Activated naive CD4-positive, alpha-beta T cell treated with anti-CD3 and anti-CD28 coated beads, Interleukin-2, amount 10 ng/mL, durations not matched to agents 5 hours and 36 hours (primary cell): ENCODE data around the gene SEPTIN1. TPM values are rescaled to one million over a fixed set of nuclear protein-coding genes. Genes with fewer than 3 reads are reported as not detected.

Experiments used
- total RNA-seq, 2 experiments: library from RNA; stranded (reverse); gene quantifications; one replicate each; pipeline ENCODE4 v1.2.3, GENCODE V29; 2021

SEPTIN1 gene, protein sequence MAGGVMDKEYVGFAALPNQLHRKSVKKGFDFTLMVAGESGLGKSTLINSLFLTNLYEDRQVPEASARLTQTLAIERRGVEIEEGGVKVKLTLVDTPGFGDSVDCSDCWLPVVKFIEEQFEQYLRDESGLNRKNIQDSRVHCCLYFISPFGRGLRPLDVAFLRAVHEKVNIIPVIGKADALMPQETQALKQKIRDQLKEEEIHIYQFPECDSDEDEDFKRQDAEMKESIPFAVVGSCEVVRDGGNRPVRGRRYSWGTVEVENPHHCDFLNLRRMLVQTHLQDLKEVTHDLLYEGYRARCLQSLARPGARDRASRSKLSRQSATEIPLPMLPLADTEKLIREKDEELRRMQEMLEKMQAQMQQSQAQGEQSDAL
- total RNA-seq, result 100 to 1,000 TPM; 383 to 413 TPM

DNA sequence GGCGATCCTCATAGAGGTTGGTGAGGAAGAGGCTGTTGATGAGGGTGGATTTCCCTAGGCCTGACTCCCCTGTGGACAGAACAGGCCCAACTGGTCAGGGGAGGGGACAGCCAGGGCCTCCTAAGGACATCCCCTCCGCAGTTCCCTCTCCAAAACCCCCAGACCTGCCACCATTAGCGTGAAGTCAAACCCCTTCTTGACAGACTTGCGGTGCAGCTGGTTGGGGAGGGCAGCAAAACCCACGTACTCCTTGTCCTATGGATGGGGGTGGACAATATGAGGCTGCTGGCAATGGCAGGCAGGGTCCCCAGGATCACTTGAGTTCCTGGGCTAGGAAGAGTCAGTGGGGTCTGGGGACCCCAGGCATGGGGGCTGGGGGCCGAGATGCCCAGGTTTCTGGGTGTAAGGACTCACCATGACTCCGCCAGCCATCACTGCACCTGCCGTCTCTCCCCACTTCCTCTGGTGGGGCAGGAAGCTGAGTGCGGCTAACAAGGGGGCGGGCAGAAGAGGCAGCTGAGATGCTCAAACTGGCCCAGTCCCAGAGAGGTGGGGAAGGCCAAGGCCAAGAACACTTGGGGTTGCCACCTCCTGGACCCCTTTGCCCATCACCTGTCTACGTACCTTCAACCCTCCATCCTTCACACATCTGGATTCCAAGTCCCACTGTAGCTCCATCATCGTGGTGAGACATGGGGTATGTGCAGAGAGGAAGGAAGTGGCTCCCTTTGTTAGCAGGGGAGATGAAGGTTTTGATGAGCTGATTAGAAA lies at the start of gene SEPTIN1:
SEPTIN1 (minus strand) TSS at position 451 of the 771 bp plus-strand sequence; CDS start at position 432, 19 bp downstream.

DNA sequence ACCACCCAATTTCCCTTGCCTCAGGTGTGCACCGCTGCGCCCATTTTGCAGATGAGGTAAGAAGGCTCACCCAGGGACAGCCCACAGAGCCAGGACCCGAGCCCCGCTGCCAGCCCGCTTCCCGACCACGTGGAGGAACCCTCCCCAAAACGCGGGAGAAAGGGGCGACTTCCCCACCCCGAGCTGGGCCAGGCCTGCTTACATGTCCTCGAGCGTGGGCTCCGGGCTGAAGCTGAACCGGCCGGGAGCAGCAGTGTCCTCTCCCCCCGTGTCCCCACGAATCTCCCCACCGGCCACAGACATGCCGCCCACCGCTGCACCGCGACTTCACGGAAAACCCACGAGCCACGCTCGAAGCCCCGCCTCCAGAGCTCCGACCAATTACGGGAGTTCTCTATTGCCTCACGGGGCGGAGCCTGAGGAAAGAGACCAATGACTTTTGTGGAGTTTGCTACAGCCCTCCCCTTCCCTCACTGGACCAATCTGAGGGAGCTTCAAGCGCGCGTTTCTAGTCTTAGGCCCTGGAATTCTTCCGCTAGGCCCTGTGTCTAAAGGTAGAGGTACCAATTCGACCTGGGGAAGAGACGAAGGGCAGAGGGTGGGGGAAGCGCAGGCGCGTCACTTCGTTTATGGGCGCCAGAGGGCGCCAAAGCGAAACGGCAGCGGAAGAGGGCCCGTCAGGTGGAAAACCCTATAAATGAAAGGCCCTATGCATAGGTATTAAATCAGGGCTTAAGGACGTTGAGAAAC lies 47.5 kb upstream of the SEPTIN1 start, which contains the start of gene DCTPP1:
DCTPP1 (minus strand) TSS at position 353 of the 750 bp plus-strand sequence; CDS start at position 303, 50 bp downstream.

DNA sequence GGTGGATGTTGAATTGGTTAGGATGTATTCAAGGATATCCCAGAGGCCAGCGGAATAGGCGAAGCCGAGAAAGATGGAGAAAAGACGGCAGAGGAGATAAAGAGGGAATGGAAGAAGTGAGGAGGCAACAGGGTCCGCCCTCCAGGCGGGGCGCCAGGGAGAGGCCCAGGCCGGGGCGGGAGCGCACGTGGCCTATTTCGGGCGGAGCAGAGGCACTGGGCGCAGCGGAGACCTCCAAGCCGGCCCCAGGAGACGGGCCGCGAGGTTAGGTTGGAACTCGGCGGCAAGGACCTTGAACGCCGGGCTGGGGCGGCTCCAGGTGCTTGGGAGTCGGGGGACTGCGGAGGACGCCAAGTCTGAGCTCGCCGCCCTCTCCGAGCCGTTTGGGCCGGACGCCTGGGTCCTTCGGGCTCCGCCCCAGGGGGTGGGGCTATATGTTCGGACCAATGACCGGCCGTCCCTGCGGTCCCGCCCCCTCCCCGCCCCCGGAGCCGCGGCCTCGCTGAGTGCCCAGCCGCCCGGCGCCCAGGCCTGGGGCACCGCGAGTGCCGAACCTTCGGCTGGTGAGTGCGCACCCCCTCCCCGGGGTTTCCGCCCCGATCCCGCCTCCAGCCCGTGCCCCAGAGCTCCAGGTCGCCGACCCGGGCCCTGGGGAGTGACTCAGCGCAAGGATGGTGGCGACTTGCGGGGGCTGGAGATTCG lies 24.9 kb upstream of the SEPTIN1 start, which contains the start of gene ZNF771:
ZNF771 (plus strand) TSS at position 505 of the 702 bp plus-strand sequence. CDS start 448 bp downstream, outside the sequence.

DNA sequence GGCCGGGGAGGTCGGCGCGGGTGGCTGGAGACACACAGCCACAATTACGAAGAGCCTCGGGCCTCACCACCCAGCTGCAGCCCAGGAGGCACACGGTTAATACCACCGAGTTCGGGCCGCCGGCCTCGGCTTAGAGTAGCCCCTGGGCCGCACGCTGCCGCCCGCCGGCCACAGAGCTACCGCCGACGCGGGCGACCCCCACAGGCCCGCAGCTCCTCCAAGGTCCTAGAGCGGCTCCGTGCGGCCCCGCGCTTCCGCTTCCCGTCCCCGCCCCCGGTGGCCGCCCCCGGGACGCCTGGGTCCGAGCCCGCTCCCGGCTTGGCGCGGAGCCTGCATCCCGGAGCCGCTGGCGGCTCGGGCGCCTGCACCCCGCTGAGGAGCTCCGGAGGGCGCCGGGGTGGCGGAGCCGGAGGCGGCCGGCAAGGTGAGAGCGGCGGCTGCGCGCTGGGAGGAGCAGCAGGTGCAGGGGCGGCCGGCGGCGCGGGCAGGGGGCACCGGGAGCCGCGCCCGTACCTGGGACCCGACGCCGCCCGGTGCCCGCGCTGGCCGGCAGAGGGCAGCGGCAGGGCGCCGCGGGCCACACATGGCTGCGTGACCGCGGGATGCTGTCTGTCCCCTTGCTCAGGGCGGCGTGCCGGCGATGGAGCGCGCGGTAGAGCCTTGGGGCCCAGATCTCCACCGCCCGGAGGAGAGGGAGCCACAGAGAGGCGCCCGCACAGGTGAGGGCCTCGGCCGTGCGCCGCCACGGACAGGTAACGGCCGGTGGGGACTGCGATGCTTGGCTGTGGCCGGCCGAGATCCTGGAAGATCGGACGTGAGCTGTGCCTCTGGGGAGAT lies 13.0 kb upstream of the SEPTIN1 start, which contains the start of gene ZNF48:
ZNF48 (plus strand) TSS at position 266 of the 837 bp plus-strand sequence; CDS start at position 641, 375 bp downstream.

DNA sequence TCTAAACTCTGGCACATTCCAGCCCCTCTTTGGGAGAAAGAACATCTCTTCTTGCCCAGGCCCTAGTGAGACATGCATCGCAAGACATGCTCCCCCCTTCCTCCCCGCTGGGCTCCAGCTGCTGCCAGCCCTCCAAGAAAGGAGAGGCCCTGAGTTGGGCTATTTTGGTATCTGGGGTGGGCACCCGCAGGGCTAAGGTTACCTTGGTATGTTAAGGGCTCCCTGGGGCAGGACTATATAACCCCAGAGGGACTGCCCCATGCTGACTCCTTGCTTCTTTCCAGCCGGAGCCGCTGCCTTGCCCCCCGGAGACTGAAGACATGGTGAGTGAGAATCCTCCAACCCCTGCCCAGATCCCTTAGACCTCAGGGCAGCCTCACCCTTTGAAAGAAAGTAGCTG lies 7.8 kb downstream of the SEPTIN1 start, which contains the start of gene MYL11:
MYL11 (plus strand) TSS at position 265 of the 400 bp plus-strand sequence; CDS start at position 321, 56 bp downstream.

DNA sequence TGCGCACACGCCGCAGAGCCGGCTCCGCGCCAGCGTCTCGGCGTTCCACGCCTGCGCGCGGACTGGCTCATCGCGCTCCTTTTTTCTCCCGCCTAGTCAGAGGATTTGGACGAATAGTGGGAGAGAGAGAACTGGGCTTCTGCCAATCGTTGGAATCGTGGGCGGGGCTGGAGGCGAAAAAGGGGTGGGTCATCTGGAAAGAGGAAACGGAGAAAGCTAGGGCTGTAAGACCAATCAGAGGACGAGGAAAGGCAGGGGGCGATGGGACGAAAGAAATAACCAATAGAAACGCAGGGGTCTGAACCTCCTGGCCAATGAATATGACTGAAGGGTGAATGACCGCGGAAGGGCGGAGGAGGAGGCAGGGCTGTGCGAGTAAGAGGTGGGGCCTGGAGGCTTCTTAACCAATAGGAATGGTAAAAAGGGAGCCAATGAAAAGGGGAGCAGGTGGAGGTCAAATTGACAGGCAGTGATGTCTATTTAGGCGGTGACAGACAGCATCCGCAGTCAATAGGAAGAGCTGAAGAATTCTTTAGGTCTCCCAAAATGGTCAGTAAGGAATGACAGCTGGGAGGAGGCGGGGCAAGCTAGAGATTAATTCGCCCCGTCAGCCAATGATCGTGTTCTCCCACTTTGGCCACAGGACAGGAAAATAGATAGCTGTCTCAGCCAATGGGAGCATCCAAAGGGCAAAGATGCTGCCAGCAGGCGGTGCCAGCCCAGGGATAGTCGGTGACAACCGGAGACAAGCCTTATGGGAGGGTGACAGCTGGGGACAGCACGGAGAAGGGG lies 11.7 kb downstream of the SEPTIN1 start, which contains the start of gene TBC1D10B:
TBC1D10B (minus strand) TSS at position 39 of the 792 bp plus-strand sequence. CDS start 311 bp downstream, outside the sequence.

DNA sequence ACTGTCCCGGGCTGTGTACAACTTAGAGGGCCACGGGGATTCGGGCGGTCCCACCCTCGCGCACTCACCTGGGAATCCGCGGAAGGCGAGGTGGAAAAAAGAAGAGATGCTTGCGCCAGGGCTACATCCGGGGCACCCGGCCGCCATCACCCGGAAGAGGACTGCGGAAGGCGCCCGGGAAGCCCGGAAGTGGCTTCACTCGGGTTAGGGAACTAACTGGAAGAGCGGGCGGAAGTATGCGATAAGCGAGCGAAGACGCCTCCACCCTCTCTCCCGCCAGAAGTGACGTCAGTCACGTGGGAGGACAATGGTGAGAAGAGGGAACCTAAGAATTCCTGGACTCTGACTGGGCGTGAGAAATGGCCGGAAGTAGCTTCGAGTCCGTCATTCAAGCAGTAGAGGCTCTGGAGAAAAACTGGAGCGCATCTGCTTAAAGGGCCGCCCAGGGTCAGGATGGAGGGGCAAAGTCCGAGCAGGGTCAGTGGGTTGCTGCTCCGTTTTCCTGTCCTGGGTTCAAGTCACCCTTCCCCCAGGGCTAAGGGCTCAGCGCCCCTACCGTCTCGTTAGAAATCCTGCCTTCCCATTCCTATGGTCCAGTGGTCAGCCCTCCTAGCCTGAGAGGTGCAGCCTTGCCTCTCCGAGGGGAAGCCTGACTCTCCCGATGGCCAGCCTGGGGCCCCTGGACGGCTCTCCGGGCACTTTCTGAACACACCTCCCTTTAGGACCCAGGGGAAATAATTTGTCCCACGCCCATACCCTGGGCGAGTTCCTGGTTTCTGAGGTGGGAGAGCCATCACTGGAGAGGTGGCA lies 27.0 kb downstream of the SEPTIN1 start, which contains the start of gene CD2BP2:
CD2BP2 (minus strand) TSS at position 165 of the 810 bp plus-strand sequence. CDS start 627 bp downstream, outside the sequence.

Other genes starting within 250 kb of the SEPTIN1 start
- 1,000 to 10,000 TPM; 1,549 to 1,565 TPM for gene CORO1A, start 199.0 kb downstream of the SEPTIN1 start, total RNA-seq
- 100 to 1,000 TPM; 122 to 123 TPM for gene BOLA2B, start 188.9 kb downstream of the SEPTIN1 start, total RNA-seq
- 10 to 100 TPM; 74.5 to 91.7 TPM for gene SLX1A, start 188.7 kb downstream of the SEPTIN1 start, total RNA-seq
- 10 to 100 TPM; 24.0 to 31.6 TPM for gene SULT1A3, start 183.3 kb downstream of the SEPTIN1 start, total RNA-seq
- gene NPIPB13, start 134.1 kb downstream of the SEPTIN1 start, total RNA-seq, result 10 to 100 TPM in 1 of 2 experiments, 1 to 10 TPM in 1; 7.5 to 15.5 TPM
- gene CD2BP2, start 27.3 kb downstream of the SEPTIN1 start, total RNA-seq, result 10 to 100 TPM; 51.3 to 55.5 TPM
- gene TBC1D10B, start 12.1 kb downstream of the SEPTIN1 start, total RNA-seq, result 10 to 100 TPM; 55.5 to 58.2 TPM
- under 1 TPM in 1 of 2 experiments, not detected in 1; 0.78 TPM for gene MYL11, start 7.8 kb downstream of the SEPTIN1 start, total RNA-seq
- 10 to 100 TPM; 14.3 to 14.9 TPM for gene ZNF48, start 12.9 kb upstream of the SEPTIN1 start, total RNA-seq
- gene ZNF771, start 25.0 kb upstream of the SEPTIN1 start, total RNA-seq, result 1 to 10 TPM; 3.8 to 4.3 TPM
- 10 to 100 TPM; 39.9 to 40.3 TPM for gene DCTPP1, start 47.5 kb upstream of the SEPTIN1 start, total RNA-seq
- 10 to 100 TPM; 56.7 to 59.9 TPM for gene SEPHS2, start 63.3 kb upstream of the SEPTIN1 start, total RNA-seq
- gene ITGAL, start 90.2 kb upstream of the SEPTIN1 start, total RNA-seq, result 100 to 1,000 TPM; 550 to 559 TPM
- 1 to 10 TPM; 4.9 to 5.3 TPM for gene ZNF768, start 144.0 kb upstream of the SEPTIN1 start, total RNA-seq
- gene ZNF747, start 152.3 kb upstream of the SEPTIN1 start, total RNA-seq, result 10 to 100 TPM; 11.8 to 12.3 TPM
- gene ZNF764, start 175.8 kb upstream of the SEPTIN1 start, total RNA-seq, result 10 to 100 TPM; 18.1 to 18.5 TPM
- gene ZNF688, start 189.2 kb upstream of the SEPTIN1 start, total RNA-seq, result 10 to 100 TPM; 16.3 TPM
- gene ZNF785, start 203.1 kb upstream of the SEPTIN1 start, total RNA-seq, result 10 to 100 TPM; 18.2 to 19.7 TPM
- gene ZNF689, start 227.8 kb upstream of the SEPTIN1 start, total RNA-seq, result 10 to 100 TPM; 10.6 to 10.8 TPM